Measurements from ENCODE around the gene SLC51B.
A peak's percentile ranks its signal among the peaks of the same experiment; 100 is the strongest.
"Not testable (repeated sequence)": the region's sequence is repeated elsewhere in the genome, so short reads cannot be mapped to it uniquely, and the experiment has no call there.

The SLC51B gene

DNA sequence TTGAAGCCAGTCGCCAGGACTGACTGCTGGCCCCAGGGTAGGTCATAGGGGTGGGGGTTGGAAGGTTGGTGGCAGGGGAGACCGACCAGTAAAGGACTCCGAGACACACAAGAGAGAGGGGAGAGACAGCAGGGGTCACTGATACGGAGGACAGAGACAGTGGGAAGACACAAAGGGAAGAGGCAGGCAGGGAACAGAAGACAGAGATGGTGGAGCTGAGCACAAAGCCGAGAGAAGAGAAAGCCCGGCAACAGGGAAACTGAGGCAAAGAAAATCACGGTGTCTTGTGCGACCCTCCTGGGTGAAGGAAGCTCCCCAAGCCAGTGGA, 22.1 kb downstream of the SLC51B start:
- DNase-seq = no peak

DNA sequence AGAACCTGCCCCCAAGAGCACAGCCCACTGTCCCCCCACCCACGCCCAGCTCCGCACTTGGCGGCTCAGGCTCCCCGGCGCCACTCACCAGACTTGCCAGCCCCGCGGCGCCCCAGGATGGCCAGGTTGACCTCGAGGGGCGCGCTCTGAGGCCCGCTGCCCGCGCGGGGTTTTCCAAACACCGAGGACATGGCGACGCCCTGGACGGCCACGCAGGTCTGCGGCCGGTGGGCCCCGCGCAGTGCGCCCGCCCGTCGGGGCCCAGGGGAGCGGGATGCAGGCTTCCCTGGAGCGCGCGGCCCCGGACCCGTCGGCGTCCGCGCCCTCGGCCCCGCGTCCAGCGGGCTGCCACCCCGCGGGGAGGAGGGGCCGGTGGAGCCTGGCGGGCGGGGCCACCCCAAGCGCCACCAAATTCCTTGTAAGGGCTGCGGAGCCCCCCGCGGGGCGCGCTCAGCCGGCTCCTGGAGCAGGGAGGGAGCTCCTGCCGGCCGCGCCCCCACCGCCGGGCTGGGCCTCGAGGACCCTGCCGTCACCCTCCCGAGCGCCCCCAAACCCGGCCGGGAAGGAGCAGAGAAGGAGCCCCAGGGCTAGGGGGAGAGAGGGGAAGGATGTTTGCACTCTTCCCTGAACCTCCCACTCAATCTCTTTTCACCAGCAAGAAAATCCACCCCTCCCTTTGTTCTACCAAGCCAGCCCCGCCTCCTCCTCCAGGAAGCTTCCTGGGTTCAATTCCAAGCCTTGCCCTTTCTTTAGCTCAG, 22.6 kb downstream of the SLC51B start, which contains the start of gene RASL12:
TSS of gene RASL12 (minus strand) at position 347 of the 758 bp plus-strand sequence. CDS start at position 191, 156 bp downstream.
- DNase-seq = no peak

DNA sequence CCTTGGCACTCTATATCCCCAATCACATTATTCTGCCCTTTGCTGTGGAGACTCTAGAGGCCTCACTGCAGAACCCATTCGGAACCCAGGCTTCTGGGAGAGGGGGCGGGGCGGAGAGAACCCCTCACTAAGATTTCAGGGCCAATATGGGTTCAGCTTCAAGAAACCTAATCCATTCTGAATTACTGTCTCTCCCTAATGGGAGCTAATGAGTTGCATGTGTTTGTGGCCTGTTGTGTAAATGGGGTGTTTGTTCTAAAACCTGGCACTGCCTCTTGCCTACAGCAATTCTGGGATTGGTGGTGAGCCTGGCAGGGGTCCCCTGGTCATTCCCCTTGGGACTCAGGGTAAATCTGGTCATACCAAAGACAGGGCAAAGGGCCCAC, 23.2 kb downstream of the SLC51B start:
- no peak for DNase-seq

DNA sequence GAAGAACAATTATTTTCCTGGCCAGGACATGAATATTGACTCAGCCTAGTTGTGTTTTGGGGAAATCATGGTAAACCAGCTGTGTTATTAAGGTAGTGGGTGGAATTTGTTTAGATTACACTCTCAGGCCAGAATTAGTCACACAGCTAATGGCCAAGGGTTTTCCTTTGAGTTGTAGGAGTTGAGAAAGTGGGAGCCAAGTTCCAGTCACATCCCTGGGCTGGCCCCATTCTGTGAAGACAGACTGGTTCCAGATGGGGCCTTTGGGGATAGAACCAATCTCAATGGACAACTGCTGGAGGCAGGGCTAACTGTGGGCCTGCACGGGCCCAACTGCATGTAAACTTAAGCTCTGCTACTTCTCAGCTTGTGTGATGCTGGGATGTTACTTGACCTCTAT, 24.0 kb downstream of the SLC51B start:
- no peak for DNase-seq

DNA sequence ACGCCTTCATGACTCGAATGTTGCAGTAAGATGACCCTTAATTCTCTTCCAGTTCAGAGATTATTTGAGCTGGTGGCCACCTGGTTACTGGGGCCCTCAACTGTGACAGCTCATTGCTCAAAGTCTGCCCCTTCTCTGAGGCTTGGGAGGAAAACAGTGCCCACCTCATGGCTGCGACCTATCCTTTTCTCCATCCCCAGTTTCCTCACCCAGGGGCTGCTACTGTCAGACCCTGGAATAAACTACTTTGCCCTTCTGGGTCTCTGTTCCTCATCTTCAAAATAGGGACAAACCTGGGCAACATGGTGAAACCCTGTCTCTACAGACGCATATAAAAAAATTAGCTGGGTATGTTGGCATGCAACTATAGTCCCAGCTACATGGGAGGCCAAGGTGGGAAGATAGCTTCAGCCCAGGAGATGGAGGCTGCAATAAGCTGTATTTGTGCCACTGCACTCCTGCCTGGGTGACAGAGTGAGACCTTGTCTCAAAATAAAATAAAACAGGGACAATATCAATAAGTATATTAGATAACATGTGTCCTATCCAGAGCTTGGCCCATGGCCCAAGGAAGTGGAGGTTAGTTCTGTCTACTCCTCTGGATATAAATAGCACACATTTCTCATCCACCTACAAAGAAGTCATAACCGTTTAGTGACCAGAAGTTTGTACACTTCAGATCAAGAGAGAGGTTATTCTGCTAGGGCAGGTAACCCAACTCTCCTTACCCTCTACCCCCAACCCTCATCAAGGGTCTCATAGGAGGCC, 24.8 kb downstream of the SLC51B start:
- no peak for DNase-seq

DNA sequence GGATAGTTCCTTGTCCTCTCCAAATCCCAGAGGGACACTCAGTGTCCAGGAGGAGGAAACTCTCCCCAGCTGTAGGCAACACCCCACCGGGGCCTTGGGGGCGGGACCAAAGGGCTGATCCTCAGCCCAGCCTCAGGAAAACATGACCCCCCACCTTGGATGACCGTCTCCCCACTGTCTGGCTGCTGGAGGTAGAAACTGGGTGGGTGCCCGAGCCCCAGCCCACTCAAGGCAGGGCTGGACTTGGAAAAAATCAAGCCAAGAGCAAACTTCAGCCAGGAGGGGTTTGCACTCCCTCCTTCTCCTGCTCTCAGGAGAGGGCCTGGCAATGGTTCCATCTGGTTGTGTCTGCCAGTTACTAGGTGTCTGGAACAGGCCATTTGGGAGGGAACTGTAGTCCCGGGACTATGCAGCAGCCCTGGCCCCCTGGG, 26.2 kb downstream of the SLC51B start:
- DNase-seq = no peak

DNA sequence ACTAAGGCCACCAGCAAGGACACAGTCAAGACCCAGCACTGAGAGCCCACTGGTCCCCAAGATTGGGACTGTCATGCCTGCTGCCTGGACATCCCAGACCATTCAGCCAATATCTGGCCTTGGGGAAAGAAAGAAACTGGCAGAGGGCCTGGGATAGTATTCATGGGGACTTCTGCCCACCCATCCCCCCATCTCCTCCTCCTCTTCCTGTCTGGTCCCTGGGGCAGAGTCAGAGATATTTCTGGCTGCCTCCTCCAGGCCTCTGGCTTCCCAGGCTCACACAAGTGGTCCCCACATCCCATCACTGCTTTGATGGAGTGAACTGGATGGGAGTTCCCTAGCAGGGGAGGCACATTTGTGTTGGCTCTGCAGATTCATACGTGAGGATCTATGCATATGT, 26.8 kb downstream of the SLC51B start:
- DNase-seq = no peak

DNA sequence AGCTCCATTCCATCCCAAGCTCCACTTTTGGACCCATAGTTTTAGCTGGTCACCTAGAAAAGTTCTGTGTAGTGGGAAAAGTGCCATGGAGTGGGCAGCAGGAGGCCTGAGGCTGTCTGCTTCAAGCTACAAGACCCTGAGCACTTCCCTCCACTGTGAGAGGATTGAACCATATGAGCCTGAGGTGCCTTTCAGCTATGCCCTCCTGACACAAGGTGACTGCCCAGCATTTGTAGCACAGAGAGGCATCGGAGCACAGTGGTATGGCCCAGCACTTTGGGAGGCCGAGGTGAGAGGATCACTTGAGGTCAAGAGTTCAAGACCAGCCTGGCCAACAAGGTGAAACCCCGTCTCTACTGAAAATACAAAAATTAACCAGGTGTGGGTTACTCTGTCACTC, 27.4 kb downstream of the SLC51B start:
- no peak for DNase-seq

DNA sequence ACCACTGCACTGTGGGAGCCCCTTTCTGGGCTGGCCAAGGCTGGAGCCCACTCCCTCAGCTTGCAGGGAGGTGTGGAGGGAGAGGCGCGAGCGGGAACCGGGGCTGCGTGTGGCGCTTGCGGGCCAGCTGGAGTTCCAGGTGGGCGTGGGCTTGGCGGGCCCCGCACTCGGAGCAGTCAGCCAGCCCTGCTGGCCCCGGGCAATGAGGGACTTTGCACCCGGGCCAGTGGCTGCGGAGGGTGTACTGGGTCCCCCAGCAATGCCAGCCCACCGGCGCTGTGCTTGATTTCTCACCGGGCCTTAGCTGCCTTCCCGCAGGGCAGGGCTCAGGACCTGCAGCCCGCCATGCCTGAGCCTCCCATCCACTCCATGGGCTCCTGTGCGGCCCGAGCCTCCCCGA, 29.8 kb downstream of the SLC51B start:
- not testable (repeated sequence) for DNase-seq

DNA sequence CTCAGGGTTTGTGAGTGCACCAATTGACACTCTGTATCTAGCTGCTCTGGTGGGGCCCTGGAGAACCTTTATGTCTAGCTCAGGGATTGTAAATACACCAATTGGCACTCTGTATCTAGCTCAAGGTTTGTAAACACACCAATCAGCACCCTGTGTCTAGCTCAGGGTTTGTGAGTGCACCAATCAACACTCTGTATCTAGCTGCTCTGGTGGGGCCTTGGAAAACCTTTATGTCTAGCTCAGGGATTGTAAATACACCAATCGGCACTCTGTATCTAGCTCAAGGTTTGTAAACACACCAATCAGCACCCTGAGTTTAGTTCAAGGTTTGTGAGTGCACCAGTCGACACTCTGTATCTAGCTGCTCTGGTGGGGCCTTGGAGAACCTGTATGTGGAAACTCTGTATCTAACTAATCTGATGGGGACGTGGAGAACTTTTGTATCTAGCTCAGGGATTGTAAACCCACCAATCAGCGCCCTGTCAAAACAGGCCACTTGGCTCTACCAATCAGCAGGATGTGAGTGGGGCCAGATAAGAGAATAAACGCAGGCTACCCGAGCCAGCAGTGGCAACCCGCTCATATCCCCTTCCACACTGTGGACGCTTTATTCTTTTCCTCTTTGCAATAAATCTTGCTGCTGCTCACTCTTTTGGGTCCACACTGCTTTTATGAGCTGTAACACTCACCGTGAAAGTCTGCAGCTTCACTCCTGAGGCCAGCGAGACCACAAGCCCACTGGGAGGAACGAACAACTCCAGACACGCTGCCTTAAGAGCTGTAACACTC, 30.6 kb downstream of the SLC51B start:
- not testable (repeated sequence) for DNase-seq

DNA sequence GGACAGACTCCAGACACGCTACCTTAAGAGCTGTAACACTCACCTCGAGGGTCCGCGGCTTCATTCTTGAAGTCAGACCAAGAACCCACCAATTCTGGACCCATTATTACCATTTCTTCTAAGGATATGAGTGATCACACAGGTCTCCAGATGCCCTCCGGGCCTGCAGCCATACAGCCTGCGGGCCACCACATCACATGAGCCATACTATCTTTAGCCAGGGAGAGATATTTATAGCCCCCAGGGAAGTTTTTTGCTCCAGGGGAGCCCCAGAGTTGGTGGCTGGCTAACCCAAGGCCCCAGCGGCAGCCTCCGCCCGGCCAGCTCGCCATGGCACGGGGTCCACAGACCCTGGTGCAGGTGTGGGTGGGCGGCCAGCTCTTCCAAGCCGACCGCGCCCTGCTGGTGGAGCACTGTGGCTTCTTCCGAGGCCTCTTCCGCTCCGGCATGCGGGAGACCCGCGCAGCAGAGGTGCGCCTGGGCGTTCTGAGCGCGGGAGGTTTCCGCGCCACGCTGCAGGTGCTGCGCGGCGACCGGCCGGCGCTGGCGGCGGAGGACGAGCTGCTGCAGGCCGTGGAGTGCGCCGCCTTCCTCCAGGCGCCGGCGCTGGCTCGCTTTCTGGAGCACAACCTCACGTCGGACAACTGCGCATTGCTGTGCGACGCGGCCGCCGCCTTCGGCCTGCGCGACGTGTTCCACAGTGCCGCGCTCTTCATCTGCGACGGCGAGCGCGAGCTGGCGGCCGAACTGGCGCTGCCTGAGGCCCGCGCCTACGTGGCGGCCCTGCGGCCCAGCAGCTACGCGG, 31.5 kb downstream of the SLC51B start, which contains the start of gene KBTBD13:
TSS of gene KBTBD13 (plus strand) at position 261 of the 805 bp plus-strand sequence. CDS start at position 331, 70 bp downstream.
- no peak for DNase-seq

DNA sequence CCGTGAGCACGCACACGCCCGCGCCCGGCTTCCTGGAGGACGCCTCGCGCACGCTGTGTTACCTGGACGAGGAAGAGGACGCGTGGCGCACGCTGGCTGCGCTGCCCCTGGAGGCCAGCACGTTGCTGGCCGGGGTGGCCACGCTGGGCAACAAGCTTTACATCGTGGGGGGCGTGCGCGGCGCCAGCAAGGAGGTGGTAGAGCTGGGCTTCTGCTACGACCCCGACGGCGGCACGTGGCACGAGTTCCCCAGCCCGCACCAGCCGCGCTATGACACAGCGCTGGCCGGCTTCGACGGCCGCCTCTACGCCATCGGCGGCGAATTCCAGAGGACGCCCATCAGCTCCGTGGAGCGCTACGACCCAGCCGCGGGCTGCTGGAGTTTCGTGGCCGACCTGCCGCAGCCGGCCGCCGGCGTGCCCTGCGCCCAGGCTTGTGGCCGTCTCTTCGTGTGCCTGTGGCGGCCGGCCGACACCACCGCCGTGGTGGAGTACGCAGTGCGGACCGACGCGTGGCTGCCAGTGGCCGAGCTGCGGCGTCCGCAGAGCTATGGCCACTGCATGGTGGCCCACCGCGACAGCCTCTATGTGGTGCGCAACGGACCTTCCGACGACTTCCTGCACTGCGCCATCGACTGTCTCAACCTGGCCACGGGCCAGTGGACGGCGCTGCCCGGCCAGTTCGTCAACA, 32.2 kb downstream of the SLC51B start:
- no peak for DNase-seq

DNA sequence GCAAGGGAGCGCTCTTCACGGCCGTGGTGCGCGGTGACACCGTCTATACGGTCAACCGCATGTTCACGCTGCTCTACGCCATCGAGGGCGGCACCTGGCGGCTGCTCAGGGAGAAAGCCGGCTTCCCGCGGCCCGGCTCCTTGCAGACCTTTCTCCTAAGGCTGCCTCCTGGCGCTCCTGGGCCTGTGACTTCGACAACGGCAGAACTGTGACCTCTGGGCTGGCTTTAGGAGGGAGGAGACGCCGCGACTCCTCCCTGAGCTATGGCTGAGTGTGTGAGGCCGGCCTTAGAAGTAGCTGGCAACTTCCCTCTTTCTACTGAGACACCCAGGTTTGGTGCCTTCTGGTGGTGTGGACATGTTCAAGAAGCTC, 32.8 kb downstream of the SLC51B start:
- peak; percentile 76 for DNase-seq

DNA sequence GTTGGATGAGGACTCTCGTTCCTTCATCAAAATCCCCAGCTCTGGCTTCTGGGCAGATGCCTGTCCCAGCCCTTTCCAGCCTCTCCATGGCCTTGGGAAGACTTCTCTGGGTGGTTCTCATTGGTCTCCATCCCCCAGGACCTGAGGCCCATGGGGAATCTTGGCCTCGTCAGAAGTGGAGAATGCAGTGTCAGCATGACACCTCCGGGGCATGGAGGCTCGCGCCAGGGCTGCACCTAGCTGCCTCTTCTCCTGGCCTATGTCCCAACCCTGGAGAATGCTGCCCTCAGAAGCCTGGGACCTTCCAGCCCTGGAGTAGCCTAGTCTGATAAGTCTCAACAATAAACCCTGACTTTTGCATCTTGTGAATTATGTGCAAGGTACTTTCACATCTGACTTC, 34.4 kb downstream of the SLC51B start:
- DNase-seq = no peak

DNA sequence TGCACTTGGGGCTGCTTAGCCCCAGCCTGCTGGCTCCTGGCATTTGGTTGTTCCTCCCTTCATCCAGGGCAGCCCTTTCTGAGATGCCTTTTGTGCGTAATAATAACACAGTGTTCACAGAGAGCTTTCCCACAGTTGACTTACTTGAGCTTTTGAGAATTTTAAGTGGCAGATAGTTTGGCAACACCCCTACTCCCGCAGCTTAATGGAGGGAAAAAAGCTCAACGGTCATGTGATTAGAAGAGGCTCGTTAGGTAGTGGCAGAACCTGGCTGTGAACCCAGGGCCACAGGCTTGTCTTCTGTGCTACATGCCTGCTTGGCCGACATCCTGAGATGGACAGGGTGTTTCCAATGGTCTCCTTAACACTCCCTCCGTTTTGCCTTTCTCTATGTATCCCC, 36.1 kb downstream of the SLC51B start:
- DNase-seq = no peak

DNA sequence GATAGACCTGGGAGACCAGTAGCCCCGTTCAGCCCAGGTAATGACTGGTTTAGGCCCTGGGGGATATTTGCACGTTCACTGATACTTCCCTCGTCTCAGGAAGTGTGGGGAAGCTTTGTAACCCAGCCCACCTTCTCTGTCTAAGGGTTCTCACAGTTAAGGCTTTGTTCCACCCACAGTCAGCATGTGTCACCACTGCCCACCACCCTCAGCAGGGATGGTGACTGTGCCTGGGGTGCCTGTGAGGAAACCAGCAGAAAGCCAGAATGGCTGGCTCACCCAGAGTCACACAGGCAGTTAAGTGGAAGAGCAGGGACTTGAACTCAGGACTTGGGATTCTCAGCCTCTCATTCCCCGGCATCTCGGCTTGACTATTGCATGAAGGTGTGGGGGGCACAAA, 36.6 kb downstream of the SLC51B start:
- DNase-seq = no peak

DNA sequence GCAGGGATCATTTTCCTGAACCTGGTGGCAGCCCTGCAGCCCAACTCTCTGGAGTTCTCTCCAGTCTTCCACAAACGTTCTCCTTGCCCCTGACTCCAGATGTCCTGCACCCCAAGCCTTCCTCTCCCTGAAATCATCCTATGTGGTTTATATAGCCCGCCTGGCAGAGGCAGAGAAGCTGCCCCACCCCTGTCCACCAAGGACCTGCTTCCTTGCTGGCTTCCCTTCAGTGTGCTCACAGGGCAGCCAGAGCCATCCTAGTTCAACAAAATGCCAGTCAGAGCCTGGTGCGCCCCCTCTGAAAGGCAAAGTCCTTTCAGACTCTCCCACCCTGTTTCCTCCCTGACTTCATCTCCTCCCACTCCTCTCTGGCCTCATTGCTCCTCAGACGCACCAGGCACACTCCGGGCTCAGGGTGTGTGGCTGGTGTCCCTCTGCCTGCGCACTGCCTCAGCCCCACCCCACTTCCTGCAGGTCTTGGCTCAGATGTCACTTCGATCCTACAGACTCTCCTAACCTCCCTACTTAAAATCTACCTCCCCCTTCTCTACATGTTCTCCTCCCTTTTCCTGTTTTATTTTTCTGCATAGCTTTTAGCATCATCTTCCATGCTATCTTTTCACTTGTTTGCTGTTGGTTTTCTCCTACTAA, 37.2 kb downstream of the SLC51B start:
- no peak for DNase-seq

DNA sequence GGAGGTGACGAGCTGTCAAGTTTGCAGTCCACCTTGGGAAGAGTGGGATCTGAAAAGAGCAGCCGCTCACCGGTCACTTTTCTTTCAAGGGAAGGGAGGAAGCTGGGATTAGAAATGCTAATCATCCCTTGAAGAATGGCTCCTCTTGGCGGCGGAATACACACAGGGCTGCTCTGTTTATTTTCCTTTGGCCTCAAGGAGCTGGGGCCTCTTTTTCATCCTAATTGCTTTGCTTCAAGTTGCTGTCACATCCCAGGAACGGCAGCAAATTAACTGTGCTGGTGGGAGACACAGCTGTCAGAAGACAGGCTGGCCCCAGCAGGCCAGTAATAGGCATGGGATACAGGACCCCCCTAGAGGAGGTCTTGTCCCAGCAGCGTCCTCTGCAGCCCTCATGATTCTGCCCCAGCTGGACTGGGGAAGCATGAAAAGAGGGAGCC, 38.1 kb downstream of the SLC51B start:
- DNase-seq = no peak

DNA sequence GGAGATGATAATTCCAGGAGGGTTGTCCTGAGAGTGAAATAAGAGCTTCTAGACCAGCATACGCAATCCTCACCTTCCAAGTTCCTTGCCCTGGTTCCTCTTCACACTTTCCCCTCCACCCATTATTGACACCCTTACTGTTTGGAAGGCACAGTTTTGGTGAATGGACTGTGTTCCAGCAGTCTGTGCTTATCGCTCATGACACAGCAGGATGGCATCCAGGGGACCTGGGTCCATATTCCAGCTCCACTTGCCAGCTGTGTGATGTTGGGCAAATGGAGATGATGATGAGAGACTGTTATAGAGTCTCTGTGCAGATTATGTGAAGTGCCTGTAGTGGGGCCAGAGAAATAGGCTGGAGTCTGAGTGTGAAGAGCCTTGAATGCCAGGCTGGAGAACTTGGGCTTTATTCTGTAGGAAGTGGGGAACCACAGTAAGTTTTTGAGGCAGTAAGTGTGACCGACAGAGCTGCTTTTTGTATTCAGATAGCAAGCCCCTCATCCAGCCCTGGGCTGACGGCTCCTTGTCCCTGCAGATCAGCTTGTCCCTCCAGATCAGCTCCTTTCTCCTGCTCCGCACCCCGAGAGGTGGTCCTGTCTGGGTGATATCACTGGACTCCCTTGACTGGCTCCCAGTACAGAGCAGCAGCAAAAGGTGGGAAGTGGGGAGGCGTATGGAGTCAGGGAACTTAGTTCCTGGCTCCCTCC, 39.5 kb downstream of the SLC51B start:
- no peak for DNase-seq

DNA sequence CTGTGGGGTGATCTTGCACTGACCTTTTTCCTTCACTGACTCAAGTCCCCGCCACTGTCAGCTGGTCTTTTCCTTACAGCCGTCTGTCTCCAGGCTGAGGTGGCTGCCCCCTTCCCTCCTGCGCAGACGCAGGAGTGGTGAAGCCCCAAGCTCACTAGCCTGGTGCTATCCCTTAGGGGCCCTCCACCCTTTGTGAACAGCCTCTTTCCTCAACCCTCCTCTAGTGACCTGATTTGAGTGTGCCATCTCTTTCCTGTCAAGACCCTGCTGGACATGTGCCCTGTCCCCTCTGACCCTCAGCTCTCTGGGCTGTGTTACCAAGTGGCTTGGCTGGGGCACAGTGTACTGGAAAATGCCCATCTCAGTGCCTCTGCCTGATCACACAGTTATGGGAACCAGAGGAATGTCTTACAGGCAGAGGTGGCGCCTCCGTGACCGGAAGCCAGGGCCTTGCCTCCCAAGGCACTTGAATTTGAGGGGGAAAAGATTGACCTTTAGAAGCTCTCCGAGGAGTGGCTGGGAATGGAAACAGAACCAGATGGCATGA, 40.1 kb downstream of the SLC51B start:
- DNase-seq = no peak
